DOHH2 (cell line): Measurements from ENCODE around the gene OMP.

ENCODE experiments used
- CTCF ChIP-seq: fragments of 200-600 bp; sonication (generic); IDR thresholded peaks from one replicate; pipeline ENCODE4 v1.5.1; 2014; ENCODE audit warnings: antibody characterized with exemption, mild to moderate bottlenecking, low read depth, low read length; ENCODE audit not compliant: poor library complexity, severe bottlenecking
- EZH2phosphoT487 ChIP-seq: fragments of 200-600 bp; sonication (generic); IDR thresholded peaks from 2 replicates; pipeline ENCODE4 v1.6.1; 2017; ENCODE audit warnings: borderline replicate concordance, mild to moderate bottlenecking, antibody characterized with exemption, low read length, moderate library complexity, mixed read lengths

DNA sequence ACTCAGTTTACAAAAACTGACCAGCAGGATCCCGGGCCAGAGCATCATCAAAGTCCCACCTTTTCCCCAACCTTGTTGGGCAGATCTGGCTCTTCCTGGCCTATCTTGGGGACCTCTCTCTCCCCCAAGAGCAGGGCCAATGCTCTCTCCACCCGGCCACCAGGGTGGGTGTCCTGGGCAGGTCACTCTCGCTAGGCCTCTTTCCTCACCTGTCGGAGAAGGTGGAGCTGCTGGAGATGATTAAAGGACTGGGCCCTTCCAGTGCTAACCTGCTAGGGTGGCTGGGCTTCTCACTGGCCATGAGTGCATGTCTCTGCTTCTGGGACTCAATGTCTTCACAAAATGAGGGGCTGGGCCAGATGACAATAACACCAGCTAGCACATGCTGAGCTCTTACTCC is 38.8 kb upstream of the OMP start:
- TF ChIP-seq CTCF (no peak), EZH2phosphoT487 (no peak)
